IMR-90 (cell line): ENCODE data around the gene GNAS-AS1. TPM values are rescaled to one million over a fixed set of nuclear protein-coding genes. Genes with fewer than 3 reads are reported as not detected.
A peak's percentile ranks its signal among the peaks of the same experiment; 100 is the strongest.

Experiments
- ATAC-seq: fragments of 200-7000 bp; cut with Tn5 transposase; 2 replicates; pipeline ENCODE4 v1.9.1; 2020; ENCODE audit warnings: low read depth, mild to moderate bottlenecking, moderate library complexity
- BruUV-seq: library from RNA; stranded (reverse); fragments of 400-500 nt; replicated peaks from 2 replicates; lab custom pipeline; 2021; lab: Mats Ljungman, UMichigan
- CTCF ChIA-PET: fragments of 300-600 bp; formaldehyde crosslinking; extraction: SDS; loops from one replicate; lab custom pipeline; 2021; ENCODE audit warnings: antibody characterized with exemption; lab: Yijun Ruan, JAX
- POLR2A ChIA-PET: fragments of 300-600 bp; sonication (Branson Sonifier 250); formaldehyde crosslinking; loops from one replicate; lab custom pipeline; 2022; ENCODE audit warnings: antibody characterized with exemption; ENCODE audit not compliant: unreplicated experiment; lab: Charles Lee
- DNase-seq: peaks from one replicate; pipeline ENCODE4 v3.0.0; 2013
- H2AFZ ChIP-seq: replicated peaks from 2 replicates; pipeline ENCODE3; 2013; ENCODE audit warnings: low read length, mild to moderate bottlenecking; ENCODE audit not compliant: poor library complexity
- H2AK5ac ChIP-seq: 2 replicates; pipeline ENCODE4 v1.6.1; 2013; ENCODE audit warnings: low read depth, low read length, inconsistent platforms
- H2AK9ac ChIP-seq: replicated peaks from 2 replicates; pipeline ENCODE3; 2013; ENCODE audit warnings: mild to moderate bottlenecking, low read depth, low read length, moderate library complexity; ENCODE audit not compliant: poor library complexity
- H2BK120ac ChIP-seq: 2 replicates; pipeline ENCODE4 v1.6.1; 2013; ENCODE audit warnings: low read depth, low read length, inconsistent platforms
- H2BK15ac ChIP-seq: 3 replicates; pipeline ENCODE4 v1.6.1; 2013; ENCODE audit warnings: low read depth, low read length, inconsistent platforms
- H2BK20ac ChIP-seq: 2 replicates; pipeline ENCODE4 v1.6.1; 2013; ENCODE audit warnings: low read depth, mild to moderate bottlenecking, inconsistent platforms, low read length, moderate library complexity
- H2BK5ac ChIP-seq: 2 replicates; pipeline ENCODE4 v1.6.1; 2013; ENCODE audit warnings: mild to moderate bottlenecking, low read depth, low read length, inconsistent platforms; ENCODE audit not compliant: poor library complexity, severe bottlenecking
- H3K14ac ChIP-seq: replicated peaks from 2 replicates; pipeline ENCODE4 v1.6.1; 2013; ENCODE audit warnings: low read depth, low read length, inconsistent platforms
- H3K18ac ChIP-seq: 2 replicates; pipeline ENCODE4 v1.6.1; 2013; ENCODE audit warnings: low read depth, low read length, control low read depth
- H3K23ac ChIP-seq: 2 replicates; pipeline ENCODE4 v1.6.1; 2013; ENCODE audit warnings: low read depth, low read length, inconsistent platforms
- H3K27ac ChIP-seq: 2 replicates; pipeline ENCODE4 v1.5.1; 2013; ENCODE audit warnings: mild to moderate bottlenecking, control low read depth, low read length; ENCODE audit not compliant: insufficient read depth
- H3K27me3 ChIP-seq: 2 replicates; pipeline ENCODE4 v1.6.1; 2013; ENCODE audit warnings: low read length; ENCODE audit not compliant: control insufficient read depth, insufficient read depth
- H3K36me3 ChIP-seq: 2 replicates; pipeline ENCODE4 v1.6.1; 2013; ENCODE audit warnings: low read length, mixed read lengths; ENCODE audit not compliant: control insufficient read depth, insufficient read depth
- H3K4ac ChIP-seq: 2 replicates; pipeline ENCODE4 v1.6.1; 2013; ENCODE audit warnings: low read depth, low read length, inconsistent platforms
- H3K4me1 ChIP-seq: 2 replicates; pipeline ENCODE4 v1.6.1; 2013; ENCODE audit warnings: low read length, mixed read lengths; ENCODE audit not compliant: control insufficient read depth, insufficient read depth
- H3K4me2 ChIP-seq: 2 replicates; pipeline ENCODE4 v1.6.1; 2013; ENCODE audit warnings: low read depth, mild to moderate bottlenecking, control low read depth, low read length, moderate library complexity
- H3K4me3 ChIP-seq: 2 replicates; pipeline ENCODE4 v1.5.1; 2013; ENCODE audit warnings: low read depth, mild to moderate bottlenecking, control low read depth, low read length, moderate library complexity; ENCODE audit not compliant: insufficient read depth
- H3K56ac ChIP-seq: 2 replicates; pipeline ENCODE4 v1.6.1; 2013; ENCODE audit warnings: low read length, inconsistent platforms; ENCODE audit not compliant: insufficient read depth; ENCODE audit errors: extremely low read depth
- H3K79me1 ChIP-seq, 2 experiments: 2 replicates each; pipeline ENCODE4 v1.6.1; 2013; ENCODE audit warnings: low read length in 2 of 2, inconsistent platforms in 1 of 2, low read depth in 1 of 2
- H3K9ac ChIP-seq: 2 replicates; pipeline ENCODE4 v1.6.1; 2013; ENCODE audit warnings: low read depth, low read length, control low read depth
- H3K9me1 ChIP-seq: 2 replicates; pipeline ENCODE4 v1.6.1; 2013; ENCODE audit warnings: low read length, inconsistent platforms; ENCODE audit not compliant: insufficient read depth
- H3K9me3 ChIP-seq: 2 replicates; pipeline ENCODE4 v1.6.1; 2013; ENCODE audit warnings: low read length; ENCODE audit not compliant: control insufficient read depth, insufficient read depth
- H4K20me1 ChIP-seq: 2 replicates; pipeline ENCODE4 v1.6.1; 2013; ENCODE audit warnings: low read length, inconsistent platforms; ENCODE audit not compliant: insufficient read depth
- H4K5ac ChIP-seq: 2 replicates; pipeline ENCODE4 v1.6.1; 2013; ENCODE audit warnings: mild to moderate bottlenecking, low read depth, low read length, control low read depth
- H4K8ac ChIP-seq, 2 experiments: 2 replicates each; pipeline ENCODE4 v1.6.1; 2013; ENCODE audit warnings: low read depth in 2 of 2, low read length in 2 of 2, control low read depth in 1 of 2, inconsistent platforms in 1 of 2
- H4K91ac ChIP-seq: 2 replicates; pipeline ENCODE4 v1.6.1; 2013; ENCODE audit warnings: low read depth, low read length, inconsistent platforms; ENCODE audit not compliant: insufficient read depth
- MAFK ChIP-seq: IDR thresholded peaks from 2 replicates; pipeline ENCODE4 v1.6.1; 2012; ENCODE audit warnings: low read depth, low read length, improper control_type of control experiment
- POLR2A ChIP-seq: IDR thresholded peaks from 2 replicates; pipeline ENCODE4 v1.6.1; 2012; ENCODE audit warnings: mild to moderate bottlenecking, low read depth, low read length
- WGBS, 2 experiments: methylation state at CpG; one replicate each; pipeline versions ENCODE4 v1.1.5 to v1.1.7; 2013; ENCODE audit warnings: missing lambda C conversion rate in 2 of 2; ENCODE audit not compliant: insufficient read length in 1 of 2; ENCODE audit errors: extremely low coverage in 2 of 2; 5-methylcytosine and 5-hydroxymethylcytosine counted together
- dilution Hi-C: fragments of 300-500 bp; cut with HindIII; formaldehyde crosslinking; loops from one replicate; pipeline ENCODE4 v1.14.3; 2018; ENCODE audit warnings: low sequenced_read_pairs; ENCODE audit not compliant: unreplicated experiment
- in situ Hi-C: fragments of 300-500 bp; cut with MboI; formaldehyde crosslinking; loops from 3 replicates; pipeline ENCODE4 v1.14.3; 2019; ENCODE audit warnings: low sequenced_read_pairs, inconsistent platforms, mixed read lengths
- intact Hi-C: fragments of 100-400 bp; cut with micrococcal nuclease; formaldehyde crosslinking; loops from 2 replicates; pipeline ENCODE4 v1.10.0; 2022
- polyA plus RNA-seq, 3 experiments: library from polyadenylated mRNA; depleted of rRNA; stranded (reverse); fragments of >200 nt; gene quantifications; 2 replicates each; pipeline ENCODE4 v1.2.3, GENCODE V29; 2012; ENCODE audit warnings: low replicate concordance in 1 of 3
- total RNA-seq: library from RNA; depleted of rRNA; stranded (reverse); fragments of >200 nt; gene quantifications from 2 replicates; pipeline ENCODE4 v1.2.3, GENCODE V29; 2012

GNAS-AS1 gene
- total and polyA plus RNA-seq, 2 of the 4 experiments (the other 2 are of a cell fraction) = 0.54 to 0.60 TPM

- intact Hi-C loops (loop anchor here (5.0 kb wide), 1 partner anchor 141 kb away; the partner anchor contains the start of gene ATP5F1E), in situ Hi-C loops (no loop called here), dilution Hi-C loops (no loop called here)
- Histone ChIP-seq H2AK5ac (no peak overlapping the region), H2AFZ (peak overlapping the region; percentile 92), H4K8ac (peak overlapping the region; percentile 66 to 83; a peak in 2 of 4 replicates), H3K4me1 (peaks cover 8% of the 10 kb centered on the region), H3K79me1 (peaks cover under 1 to 21% of the 10 kb centered on the region in 2 experiments; a peak in 3 of 4 replicates), H3K56ac (no peak overlapping the region), H3K27ac (peak overlapping the region; percentile 100), H3K36me3 (peaks cover under 1% of the 10 kb centered on the region), H3K4ac (peak overlapping the region; percentile 92), H2BK15ac (no peak overlapping the region), H4K5ac (no peak overlapping the region; the same call in 1 of the 2 replicates), H3K4me2 (no peak overlapping the region), H2BK20ac (no peak overlapping the region), H3K9me1 (peaks cover 1% of the 10 kb centered on the region; the same call in 1 of the 2 replicates), H3K27me3 (no peaks in the 10 kb centered on the region), H3K18ac (no peak overlapping the region), H2AK9ac (no peak overlapping the region), H4K20me1 (peaks cover 35% of the 10 kb centered on the region), H4K91ac (no peak overlapping the region; the same call in 1 of the 2 replicates), H2BK5ac (peak overlapping the region; percentile 60), H3K23ac (no peak overlapping the region), H3K9ac (peak overlapping the region; percentile 99), H2BK120ac (no peak overlapping the region), H3K9me3 (no peaks in the 10 kb centered on the region), H3K14ac (no peak overlapping the region), H3K4me3 (peak overlapping the region; percentile 100)
- ChIA-PET CTCF (no interaction called here), POLR2A (no interaction called here)
- ATAC-seq (peak; percentile 68), DNase-seq (peak; percentile 52)
- no TSS peak for BruUV-seq
- TF ChIP-seq POLR2A = peak; percentile 91
- TF ChIP-seq MAFK = no peak
- 1% methylated on average over 24 of the region's 105 CpGs; no CpG with 5 or more reads in 1 of the 2 experiments for WGBS, 2 experiments
These were observed 40.5 kb upstream of the GNAS-AS1 start for GRCh38 chr20:58891086-58891717.
